Measurements from ENCODE around the gene LRRC58.
"Not testable (repeated sequence)": the region's sequence is repeated elsewhere in the genome, so short reads cannot be mapped to it uniquely, and the experiment has no call there.

LRRC58 gene

DNA sequence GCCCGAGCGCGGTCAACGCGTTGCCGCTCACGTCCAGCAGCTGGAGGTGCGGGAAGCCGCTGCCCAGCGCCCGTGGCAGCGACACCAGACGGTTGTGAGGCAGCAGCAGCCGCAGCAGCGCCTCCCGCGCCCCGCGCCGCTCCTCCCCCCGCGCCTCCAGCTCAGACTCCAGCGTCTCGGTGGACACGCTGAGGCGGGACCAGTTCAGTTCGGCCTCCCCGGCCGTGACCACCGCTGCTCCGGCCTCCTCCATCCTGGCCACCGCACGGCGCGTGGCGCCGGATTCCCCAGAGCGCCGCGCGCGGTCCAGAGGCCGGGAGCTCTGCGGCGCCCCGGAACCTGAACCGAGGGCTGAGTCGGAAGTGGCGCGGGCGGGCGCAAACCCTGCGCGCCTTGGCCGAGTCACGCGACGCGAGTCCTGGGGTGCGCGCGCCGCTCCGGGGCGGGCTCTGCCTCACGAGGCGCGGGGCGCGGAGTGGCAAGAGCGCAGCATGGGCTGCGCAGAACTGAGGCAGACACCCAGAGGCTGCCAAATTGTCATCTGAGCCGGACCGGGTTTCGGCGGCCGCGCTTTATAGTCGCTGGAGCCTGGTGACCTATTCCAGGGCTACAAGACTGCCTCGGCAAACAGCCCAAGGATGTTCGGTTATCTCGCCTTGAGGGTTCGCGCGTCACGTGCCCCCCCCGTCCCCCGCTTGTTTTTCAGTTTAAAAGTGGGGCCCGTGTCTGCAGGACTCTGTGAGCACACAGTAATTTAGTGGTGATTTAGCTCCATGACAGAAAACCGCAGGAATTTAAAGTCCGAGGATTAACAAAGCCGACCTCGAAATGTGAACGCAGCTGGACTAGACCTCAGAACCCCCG is at the start of gene LRRC58:
LRRC58 (minus strand) TSS at position 364 of the 864 bp plus-strand sequence; CDS start at position 253, 111 bp downstream.
- DNase-seq, result peak; percentile 95

DNA sequence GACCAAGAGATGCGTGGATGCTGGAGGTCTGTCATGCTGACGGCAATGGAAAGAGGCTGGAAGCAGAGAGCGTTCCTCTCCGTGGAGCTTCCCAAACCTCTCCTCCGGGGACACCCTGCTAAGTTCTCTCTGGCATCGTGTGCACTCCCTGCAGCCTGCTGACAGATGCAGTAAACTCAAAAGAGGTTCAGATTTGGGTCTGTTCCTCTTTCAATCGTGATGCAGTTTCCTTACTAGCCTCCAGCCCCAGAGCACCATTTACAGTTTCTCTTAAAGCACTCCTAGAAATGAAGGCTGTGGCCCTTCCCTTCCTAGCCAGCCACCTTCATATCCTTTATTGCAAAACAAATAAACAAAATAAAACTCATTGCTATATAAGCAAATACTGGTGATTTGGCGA is 47.3 kb upstream of the LRRC58 start:
- DNase-seq, result no peak

DNA sequence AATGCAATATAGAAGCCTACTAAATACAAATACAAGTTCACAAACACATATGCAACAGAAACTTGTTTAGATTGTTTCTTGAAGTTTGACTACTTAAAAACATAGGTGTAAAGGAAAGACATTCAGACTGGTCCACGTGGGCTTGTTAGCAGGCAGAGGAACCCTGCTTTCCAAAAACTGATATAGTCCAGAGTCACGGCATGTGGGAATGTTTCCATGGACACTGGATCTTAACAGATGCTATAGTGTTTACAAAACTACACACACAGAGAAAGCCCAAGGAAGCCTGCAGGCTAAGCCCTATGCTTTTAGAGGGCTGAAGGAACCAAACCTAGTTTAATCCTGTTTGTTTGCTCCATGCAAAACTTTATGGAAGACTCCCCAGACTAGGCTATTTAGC is 45.2 kb upstream of the LRRC58 start:
- DNase-seq, result no peak

DNA sequence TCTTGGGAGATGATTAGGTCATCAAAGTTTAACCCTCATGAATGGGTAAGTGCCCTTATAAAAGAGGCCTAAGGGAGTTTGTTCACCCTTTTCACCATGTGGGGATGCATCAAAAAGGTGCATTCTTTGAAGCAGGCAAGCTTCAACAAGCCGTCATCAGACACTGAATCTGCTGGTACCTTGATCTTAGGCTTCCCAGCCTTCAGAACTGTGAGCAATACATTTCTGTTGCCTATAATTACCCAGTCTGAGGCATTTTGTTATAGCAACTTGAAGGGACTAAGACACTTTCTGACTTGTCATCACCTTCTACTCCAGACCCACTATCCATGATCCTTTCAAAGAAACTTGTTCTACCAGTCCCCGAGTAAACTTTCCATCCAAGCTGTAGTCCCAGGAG is 44.6 kb upstream of the LRRC58 start:
- no peak for DNase-seq

DNA sequence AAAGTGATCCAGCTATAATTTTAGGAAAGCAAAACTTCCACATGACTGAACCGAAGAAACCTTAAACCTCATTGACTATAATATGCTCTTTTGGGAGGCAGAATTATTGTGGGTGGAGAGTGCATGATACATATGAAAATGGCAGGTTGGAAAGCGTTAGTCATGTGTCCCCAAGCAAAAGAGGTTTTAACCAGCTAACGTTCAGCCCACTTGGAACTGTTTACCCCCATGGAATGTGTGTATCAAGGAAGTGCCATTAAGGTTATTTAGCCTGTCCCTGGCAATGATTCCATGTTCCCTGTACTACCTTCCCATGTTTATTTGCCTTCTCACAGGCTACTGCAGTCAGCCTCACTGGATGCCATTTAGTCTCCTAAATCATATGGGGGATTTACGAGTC is 44.1 kb upstream of the LRRC58 start:
- DNase-seq, result no peak

DNA sequence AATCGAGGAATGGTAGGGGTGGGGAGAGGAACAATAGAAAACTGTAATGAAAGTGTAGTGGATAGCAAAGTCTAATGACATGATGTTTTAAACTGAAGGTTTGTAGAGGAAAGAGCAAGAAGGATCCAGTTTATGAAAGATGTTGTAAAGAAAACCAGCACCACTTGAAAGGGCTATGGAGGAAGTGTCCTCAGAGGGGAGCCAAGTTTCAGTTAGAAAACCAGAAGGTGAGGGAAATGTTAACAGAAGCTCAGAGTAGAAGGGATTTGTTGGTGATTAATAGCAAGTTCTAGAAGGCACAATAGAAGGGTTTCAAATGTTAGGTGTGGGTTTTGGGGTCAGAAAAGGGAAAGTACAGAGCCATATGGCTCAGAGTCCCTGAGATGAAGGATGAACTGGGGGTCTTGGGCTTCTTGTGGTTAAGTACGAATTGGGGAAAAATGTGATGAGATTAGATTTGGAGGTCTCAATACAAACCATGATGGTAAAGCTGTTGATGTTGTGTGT is 33.8 kb upstream of the LRRC58 start:
- no peak for DNase-seq

DNA sequence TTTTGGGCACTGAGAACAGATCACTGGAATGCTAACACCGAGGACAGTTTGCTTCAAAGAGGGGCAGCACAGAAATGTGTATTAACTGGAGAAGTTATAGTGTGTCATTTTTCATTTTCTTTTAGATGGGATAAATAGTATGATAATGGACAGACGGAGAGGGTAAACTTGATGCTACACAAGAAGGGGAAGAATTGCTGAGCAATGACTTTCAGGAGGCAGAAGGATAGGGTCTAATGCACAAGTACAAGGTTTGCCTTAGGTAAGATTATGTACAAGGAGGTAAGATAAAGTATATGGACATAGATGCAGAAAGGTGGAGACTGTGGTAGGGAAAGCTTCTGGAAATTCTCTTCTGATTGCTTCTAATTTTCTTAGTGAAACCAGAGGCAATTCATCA is 32.3 kb upstream of the LRRC58 start:
- DNase-seq, result no peak

DNA sequence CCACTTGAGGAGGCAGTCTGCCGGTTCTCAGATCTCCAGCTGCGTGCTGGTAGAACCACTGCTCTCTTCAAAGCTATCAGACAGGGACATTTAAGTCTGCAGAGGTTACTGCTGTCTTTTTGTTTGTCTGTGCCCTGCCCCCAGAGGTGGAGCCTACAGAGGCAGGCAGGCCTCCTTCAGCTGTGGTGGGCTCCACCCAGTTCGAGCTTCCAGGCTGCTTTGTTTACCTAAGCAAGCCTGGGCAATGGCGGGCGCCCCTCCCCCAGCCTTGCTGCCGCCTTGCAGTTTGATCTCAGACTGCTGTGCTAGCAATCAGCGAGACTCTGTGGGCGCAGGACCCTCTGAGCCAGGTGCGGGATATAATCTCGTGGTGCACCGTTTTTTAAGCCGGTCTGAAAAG is 28.8 kb upstream of the LRRC58 start:
- not testable (repeated sequence) for DNase-seq

DNA sequence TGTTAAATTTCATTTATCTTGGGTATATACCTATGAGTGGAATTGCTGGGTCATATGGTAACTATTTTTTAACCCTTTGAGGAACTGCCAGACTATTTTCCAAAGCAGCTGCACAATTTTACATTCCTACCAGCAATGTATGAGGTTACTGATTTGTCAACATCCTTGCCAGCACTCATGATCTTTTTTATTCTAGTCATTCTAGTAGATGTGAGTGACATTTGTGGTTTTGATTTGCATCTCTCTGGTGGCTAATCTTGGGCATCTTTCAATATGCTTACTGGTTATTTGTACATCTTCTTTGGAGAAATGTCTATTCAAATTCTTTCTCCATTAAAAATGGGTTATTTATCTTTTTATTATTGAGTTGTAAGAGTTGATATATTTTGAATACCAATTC is 21.3 kb upstream of the LRRC58 start:
- no peak for DNase-seq

DNA sequence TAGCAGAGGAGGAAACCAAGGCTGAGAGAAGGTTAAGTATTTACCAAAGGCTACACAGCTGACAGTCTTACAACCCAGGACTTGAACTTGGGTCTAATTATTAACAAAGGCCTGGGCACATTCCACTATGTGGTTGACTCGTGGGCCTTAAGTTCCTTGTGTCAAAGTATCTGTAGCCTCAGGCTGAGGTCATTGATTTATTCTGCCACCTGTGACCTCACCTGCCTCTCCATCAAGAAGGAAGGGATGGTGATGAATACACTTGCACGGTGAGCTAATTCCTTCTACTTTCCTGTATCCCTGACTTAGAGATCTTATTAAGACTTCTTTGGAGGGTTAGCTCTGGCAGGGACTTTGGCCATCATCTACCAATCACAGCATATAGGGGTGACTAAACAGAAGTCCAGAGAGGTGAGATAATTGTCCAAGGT is 19.9 kb upstream of the LRRC58 start:
- DNase-seq, result no peak

DNA sequence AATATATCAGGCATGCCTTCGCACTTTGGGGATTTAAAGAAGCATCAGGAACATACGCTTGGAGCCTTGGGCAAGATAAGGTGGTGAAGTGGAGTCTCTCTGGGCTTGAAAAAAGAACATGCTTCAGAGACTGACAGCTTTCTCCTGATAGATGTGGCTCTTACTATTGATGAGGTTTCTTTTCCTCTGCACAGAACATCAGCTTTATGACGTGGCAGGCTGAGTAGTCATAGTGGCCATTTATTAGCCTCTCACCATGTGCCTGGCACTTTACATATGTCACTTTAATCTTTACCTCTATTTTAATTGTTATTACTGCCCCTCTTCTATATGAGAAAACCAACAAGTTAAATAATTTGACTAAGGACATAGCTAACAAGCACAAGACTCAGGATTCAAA is 19.0 kb upstream of the LRRC58 start:
- no peak for DNase-seq

DNA sequence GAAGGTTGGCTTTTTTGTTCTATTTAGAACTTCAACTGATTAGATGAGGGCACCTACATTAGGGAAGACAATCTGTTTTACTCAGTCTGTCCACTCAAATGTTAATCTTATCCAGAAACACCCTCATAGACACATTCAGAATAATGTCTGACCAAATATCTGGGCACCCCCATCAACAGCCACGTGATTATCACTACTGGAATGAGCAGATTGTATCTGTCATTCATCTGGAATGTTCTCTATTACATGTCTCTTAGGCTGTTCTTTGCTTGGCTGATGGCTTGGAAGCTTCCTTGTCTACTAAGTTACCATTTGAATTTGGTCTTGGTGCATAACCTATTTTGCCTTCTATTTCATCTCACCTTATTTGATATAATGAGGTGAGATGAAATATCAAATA is 15.7 kb upstream of the LRRC58 start:
- no peak for DNase-seq

DNA sequence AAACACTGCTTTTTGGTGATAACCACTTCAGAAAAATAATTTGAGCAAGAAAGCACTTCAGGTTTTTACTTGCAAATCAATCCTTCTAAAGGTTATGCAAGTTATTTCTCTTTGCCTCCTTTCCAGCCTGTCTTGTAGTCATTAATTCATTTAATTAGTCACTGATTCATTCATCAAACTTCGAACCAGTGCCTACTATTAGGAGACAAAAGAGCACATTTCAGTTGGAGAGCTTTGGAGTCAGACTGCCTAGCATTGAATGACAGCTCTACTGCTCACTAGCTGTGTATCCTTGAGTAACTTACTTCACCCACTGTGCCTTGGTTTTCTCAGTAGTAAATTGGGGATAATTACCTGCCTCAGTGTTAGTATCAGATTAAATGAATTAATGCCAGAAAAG is 14.9 kb upstream of the LRRC58 start:
- DNase-seq, result no peak

DNA sequence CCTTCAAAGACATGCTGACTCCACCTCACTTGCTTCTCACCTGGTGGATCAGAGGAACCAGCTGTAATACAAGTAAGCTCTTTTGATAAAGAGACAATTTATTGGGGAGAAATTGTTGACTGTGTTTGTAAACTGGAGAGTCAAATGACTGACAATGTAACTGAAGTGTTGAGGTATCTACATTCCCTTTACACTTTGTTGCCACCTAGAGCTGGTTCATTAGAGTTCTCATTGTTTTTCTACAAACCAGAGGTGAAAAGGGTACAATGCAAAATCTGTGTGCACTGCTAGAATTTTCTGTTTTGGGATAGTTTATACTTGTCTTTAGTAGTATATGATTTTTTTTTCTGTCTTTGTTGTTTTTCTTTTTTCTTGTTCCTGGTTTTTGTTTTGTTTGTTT is 8.7 kb upstream of the LRRC58 start:
- no peak for DNase-seq

DNA sequence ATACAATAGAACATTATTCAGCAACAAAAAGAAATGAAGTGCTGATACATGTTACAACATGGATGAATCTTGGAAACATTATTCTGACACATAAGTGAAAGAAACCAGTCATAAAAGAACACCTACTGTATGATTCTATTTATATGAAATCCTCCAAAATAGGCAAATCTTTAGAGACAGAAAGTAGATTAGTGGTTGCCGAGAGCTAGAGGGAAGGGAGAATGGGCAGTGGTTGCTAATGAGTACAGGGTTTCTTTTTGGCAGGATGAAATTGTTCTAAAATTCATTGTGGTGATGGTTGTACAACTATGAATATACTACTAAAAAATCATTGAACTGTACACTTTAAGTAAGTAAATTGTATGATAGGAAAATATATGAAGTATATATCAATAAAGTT is 6.3 kb upstream of the LRRC58 start:
- DNase-seq, result no peak

DNA sequence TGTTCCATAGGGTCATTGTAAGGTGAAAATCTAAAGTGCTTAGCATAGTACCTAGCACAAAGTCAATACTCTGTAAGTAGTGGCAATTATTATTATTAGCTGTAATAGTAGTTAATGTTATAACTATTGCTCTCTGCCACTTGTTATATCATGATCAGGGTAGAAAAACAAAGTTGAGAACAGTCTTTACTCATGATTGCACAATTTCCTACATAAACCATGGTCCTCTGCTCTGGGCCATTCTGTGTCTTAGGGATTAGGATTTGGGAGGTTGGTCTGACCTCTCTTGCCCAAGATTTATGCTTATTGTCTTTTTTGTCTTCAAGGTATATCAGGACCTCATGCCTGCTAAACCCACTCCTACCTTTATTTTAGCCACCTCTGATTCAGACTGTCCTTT is 4.3 kb upstream of the LRRC58 start:
- no peak for DNase-seq

DNA sequence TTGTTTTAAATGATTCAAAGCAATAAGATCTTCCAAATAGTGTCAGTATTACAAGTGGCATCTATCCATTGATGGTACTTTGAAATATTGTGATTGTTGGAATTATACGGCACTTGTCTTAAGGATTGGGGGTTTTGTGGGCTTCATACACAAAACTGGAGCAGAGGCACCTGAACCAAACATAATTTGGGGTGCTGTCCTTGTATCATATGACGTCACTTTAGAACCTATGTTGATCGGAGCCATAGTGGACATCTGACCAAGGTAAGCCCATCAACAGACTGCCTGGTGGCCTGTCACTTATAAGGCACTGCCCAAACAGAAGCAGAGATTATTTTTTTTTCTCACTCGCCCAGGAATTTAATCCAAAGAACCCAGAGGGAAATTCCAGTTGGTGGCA is 2.9 kb upstream of the LRRC58 start:
- no peak for DNase-seq

DNA sequence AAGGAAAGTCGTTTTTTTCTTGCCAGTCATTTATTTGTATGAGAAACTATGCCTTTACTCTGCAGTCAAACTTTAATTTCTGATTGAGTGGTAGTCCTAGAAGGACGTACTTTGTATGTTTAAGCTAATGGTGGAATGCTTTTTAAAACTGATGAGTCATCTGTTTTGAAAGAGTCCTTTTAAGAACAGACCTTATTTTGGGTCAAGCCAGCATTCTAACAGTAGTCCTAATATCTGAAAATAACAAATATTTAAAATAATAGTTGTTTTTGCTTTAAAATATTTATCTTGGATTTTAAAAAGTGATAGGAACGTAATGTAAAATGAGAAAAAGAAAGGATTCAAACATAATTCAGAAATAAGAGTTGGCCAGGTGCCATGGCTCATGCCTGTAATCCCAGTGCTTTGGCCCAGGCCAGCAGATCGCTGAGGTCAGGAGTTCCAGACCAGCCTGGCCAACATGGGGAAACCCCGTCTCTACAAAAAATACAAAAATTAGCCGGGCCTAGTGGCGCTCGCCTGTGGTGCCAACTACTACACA is 1.3 kb upstream of the LRRC58 start:
- DNase-seq, result peak; percentile 64

DNA sequence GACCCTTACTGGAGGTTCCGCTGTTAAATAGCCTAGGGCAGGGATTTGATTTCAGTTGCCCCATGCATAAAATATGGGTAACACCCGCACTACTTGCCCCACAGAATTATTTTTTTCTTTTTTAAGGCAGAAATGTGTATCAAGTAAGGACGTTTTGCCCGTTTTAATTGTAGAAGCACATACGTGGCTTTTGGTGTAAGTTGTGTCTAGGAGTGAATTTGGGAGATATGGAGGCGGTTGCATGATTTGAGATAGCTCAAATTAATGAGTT is 636 bp upstream of the LRRC58 start:
- DNase-seq, result no peak

DNA sequence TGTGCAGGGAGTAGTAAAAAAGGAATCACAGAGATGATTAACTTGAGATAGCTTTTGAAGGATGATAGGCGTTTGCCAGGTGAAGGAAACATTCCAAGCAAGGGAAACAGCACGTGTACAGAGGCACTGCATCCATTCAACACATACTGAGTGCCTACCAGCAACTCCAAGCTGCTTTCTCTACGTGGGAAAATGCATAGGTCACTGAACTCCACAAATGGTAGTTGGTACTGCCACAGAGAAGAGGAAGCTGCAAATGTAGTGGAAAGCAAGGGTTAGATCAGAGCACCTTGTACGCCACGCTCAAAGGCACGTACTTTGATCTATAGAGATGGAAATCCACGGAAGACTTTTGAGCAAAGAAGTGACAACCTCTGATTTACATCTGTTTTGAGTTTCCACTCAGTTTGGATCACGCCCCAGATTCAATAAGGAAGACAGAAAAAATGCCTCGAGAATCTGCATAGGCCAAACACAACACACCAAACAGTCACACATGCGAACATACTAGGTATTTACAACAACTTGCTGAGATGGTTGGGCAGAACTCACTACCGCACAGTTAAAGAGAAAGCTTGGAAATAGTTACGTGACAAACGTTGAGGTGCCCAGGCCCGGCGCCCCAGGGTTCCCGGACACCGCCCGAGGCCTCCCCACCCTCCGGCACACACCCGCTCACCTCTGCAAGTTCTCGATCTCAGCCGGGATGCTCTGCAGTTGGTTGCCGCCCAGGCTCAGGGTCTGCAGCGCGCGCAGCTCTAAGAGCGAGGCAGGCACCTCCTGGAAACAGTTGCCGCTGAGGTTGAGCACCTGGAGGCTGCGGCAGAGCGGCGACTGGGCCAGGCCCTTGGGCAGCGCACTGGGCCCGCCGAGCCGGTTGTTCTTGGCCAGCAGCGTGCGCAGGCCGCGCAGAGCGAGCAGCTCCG is 826 bp downstream of the LRRC58 start:
- peak; percentile 61 for DNase-seq

DNA sequence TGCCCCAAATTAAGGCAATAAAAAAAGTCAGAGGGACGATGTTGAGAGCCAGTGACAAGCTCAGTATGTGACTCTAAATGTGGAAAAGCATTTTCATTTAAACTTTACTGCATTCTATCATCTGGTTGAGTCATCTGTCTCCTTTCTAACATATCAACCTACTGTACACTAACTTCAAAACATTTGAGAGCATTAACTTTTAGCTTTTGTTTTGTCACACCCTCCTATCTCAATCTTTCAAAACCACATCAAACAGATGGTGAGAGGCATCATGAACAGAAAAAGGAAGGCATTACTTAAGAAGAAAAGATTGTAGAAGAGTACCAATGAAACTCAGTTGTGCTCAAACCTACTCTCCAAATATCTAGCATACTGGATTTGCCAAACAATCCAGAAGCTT is 4.8 kb downstream of the LRRC58 start:
- DNase-seq, result peak; percentile 60

DNA sequence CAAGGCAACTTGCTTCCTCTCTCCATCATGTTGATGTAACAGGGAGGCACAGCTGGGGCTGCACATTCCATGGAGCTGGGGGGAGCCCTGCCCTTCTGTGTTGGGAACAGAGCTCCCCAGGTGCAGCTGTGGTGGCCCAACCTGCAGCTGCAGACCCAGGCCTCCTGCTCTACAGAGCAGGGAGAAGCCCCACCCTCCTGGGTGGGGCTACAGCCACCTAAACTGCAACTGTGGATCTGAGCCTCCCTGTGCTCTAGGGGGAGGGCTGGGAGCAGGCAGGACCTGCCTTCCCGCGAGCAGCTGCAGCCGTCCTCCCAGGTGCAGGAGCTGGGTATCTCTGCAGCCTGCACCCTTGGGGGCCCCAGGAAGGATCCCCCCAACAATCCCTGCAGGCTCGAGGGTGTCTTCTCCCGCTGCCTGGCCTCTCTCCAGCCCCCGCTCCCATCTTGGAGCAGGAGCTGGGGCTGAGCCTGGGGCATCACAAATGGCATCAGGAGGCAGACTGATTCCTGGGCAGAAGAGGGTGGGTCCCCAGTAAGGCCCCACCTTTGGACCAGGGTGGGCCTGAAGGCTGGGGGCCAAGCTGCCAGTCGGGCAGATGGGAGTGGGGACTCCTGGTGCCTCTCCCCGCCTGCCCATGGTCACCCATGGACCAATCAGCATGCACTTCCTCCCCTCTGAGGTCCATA is 7.4 kb downstream of the LRRC58 start:
- no peak for DNase-seq

DNA sequence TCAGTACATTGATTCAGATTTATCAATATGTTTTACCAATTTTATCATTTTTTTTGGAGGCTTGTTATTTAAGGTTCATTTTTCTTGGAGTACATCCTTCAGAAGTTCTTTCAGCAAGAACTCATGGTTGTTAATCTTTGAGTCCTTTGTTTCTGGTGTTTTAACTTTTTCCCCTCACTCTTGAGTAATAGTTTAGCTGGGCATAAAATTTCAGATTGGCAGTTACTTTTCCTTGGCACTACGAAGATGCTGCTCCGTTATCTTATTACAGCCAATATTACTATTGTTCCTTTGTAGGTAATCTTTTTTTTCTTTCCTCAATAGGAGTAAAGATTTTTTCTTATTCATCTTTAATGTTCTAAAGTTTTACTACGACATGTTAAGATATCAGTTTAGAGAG is 9.8 kb downstream of the LRRC58 start:
- no peak for DNase-seq

Data from hematopoietic multipotent progenitor cell treated with erythropoietin and hydrocortisone succinate and interleukin-3 and kit ligand, for 6 days (in vitro differentiated cells).